Suprapubic skin (tissue), 3 donors: ENCODE measurements around the gene ARVCF.

Experiments
- POLR2A ChIP-seq, 2 donors: fragments of 450-650 bp; IDR thresholded peaks; one replicate each; pipeline ENCODE4 v1.6.1; 2017; ENCODE audit warnings: antibody characterized with exemption in 2 of 2, mild to moderate bottlenecking in 2 of 2, moderate library complexity in 2 of 2
- TF ChIP-seq, protein P1 (sequence below), 2 donors: fragments of 200-600 bp in 1 of 2; fragments of 450-650 bp in 1 of 2; sonication (generic) in 1 of 2; IDR thresholded peaks; one replicate each; pipeline ENCODE4 v1.5.1; 2016 to 2019; ENCODE audit warnings: antibody characterized with exemption in 2 of 2, mild to moderate bottlenecking in 1 of 2, moderate library complexity in 1 of 2

- TF ChIP-seq, protein P1, sequence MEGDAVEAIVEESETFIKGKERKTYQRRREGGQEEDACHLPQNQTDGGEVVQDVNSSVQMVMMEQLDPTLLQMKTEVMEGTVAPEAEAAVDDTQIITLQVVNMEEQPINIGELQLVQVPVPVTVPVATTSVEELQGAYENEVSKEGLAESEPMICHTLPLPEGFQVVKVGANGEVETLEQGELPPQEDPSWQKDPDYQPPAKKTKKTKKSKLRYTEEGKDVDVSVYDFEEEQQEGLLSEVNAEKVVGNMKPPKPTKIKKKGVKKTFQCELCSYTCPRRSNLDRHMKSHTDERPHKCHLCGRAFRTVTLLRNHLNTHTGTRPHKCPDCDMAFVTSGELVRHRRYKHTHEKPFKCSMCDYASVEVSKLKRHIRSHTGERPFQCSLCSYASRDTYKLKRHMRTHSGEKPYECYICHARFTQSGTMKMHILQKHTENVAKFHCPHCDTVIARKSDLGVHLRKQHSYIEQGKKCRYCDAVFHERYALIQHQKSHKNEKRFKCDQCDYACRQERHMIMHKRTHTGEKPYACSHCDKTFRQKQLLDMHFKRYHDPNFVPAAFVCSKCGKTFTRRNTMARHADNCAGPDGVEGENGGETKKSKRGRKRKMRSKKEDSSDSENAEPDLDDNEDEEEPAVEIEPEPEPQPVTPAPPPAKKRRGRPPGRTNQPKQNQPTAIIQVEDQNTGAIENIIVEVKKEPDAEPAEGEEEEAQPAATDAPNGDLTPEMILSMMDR (IDR thresholded peaks at IDR 0.05) = no peak
- TF ChIP-seq POLR2A (IDR thresholded peaks at IDR 0.05) = no peak
Observed at GRCh38 chr22:20001082-20001638, 15.5 kb downstream of the ARVCF start.
